Thymus (tissue), 11 donors: ENCODE measurements around the gene LAMB3. TPM values are rescaled to one million over a fixed set of nuclear protein-coding genes. Genes with fewer than 3 reads are reported as not detected.

Experiments used
- DNase-seq, 9 donors: peaks; one replicate each; pipeline ENCODE4 v3.0.0-alpha.2; 2013; ENCODE audit warnings: low spot score in 9 of 9, low read depth in 6 of 9, missing footprints in 1 of 9
- H3K27ac ChIP-seq, 2 donors: one replicate each; pipeline ENCODE4 v1.5.1; 2013; ENCODE audit warnings: control low read depth in 1 of 2, low read depth in 1 of 2, low read length in 1 of 2, mild to moderate bottlenecking in 1 of 2, moderate library complexity in 1 of 2
- H3K27me3 ChIP-seq, 2 donors: one replicate each; pipeline ENCODE4 v1.5.1; 2013; ENCODE audit warnings: low read length in 1 of 2; ENCODE audit not compliant: control insufficient read depth in 2 of 2, insufficient read depth in 1 of 2
- H3K36me3 ChIP-seq, 2 donors: one replicate each; pipeline ENCODE4 v1.5.1; 2013; ENCODE audit warnings: low read length in 1 of 2, mild to moderate bottlenecking in 1 of 2, moderate library complexity in 1 of 2; ENCODE audit not compliant: control insufficient read depth in 2 of 2, insufficient read depth in 2 of 2
- H3K4me1 ChIP-seq, 2 donors: one replicate each; pipeline ENCODE4 v1.5.1; 2013; ENCODE audit warnings: low read length in 2 of 2; ENCODE audit not compliant: control insufficient read depth in 2 of 2, insufficient read depth in 2 of 2
- H3K4me3 ChIP-seq, 2 donors: one replicate each; pipeline ENCODE4 v1.5.1; 2013; ENCODE audit warnings: low read length in 2 of 2, control low read depth in 1 of 2, mild to moderate bottlenecking in 1 of 2
- H3K9me3 ChIP-seq, 2 donors: one replicate each; pipeline ENCODE4 v1.5.1; 2013; ENCODE audit warnings: low read length in 1 of 2, mild to moderate bottlenecking in 1 of 2; ENCODE audit not compliant: control insufficient read depth in 2 of 2, insufficient read depth in 1 of 2
- WGBS: extraction: QIAGEN DNeasy Blood & Tissue Kit; methylation state at CpG from one replicate; pipeline ENCODE4 v1.1.7; 2013; 5-methylcytosine and 5-hydroxymethylcytosine counted together
- polyA plus RNA-seq: library from polyadenylated mRNA; stranded (reverse); fragments of 200-250 nt; gene quantifications from one replicate; pipeline ENCODE4 v1.2.3, GENCODE V29; 2013
- total RNA-seq: library from RNA; stranded (reverse); fragments of 120-200 nt; gene quantifications from one replicate; pipeline ENCODE4 v1.2.4, GENCODE V29; 2013
- donor health status: healthy.

The LAMB3 gene
- total and polyA plus RNA-seq, 2 donors, result 10.5 to 13.9 TPM

DNA sequence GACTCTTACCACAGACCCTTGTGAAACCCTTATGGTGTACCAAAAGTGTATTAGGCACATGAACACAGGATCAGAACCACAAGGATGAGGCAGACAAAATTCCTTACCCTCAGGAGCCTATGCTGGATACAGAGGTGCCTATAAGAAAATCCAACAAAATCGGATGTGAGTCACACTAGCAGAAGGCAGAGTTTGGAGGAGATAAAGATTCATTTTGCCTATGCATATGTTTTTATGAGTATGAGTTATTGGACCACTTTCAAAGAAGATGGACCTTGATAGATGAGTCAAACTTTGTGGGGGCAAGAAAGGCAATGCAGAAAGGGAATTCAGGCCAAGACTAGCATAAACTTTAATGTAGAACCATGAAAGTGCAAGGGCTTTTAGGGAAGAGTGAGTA lies 51.7 kb downstream of the LAMB3 start:
- 95% methylated on average over 1 of the region's 1 CpG for WGBS

GRCh38 chr1:209598227-209598626 lies 54.0 kb downstream of the LAMB3 start:
- Histone ChIP-seq H3K4me3 (no peak overlapping the region), H3K27me3 (peaks cover 0 to 2% of the 10 kb centered on the region in 2 donors), H3K4me1 (no peaks in the 10 kb centered on the region), H3K36me3 (no peaks in the 10 kb centered on the region), H3K9me3 (no peaks in the 10 kb centered on the region), H3K27ac (no peak overlapping the region)
- 93% methylated on average over 1 of the region's 1 CpG for WGBS
- DNase-seq, result no peak

More for the DNA sequence above, 51.7 kb downstream of the LAMB3 start:
- H3K27me3 ChIP-seq, result peaks cover 0 to under 1% of the 10 kb centered on the region in 2 donors
- no peak overlapping the region for H3K27ac ChIP-seq
- no peak for DNase-seq
- no peak overlapping the region for H3K4me3 ChIP-seq
- H3K36me3 ChIP-seq, result no peaks in the 10 kb centered on the region
- no peaks in the 10 kb centered on the region for H3K4me1 ChIP-seq
- H3K9me3 ChIP-seq, result no peaks in the 10 kb centered on the region

GRCh38 chr1:209597499-209597898 lies 54.7 kb downstream of the LAMB3 start:
- DNase-seq, result no peak
- H3K36me3 ChIP-seq, result no peaks in the 10 kb centered on the region
- H3K4me3 ChIP-seq, result no peak overlapping the region
- no peaks in the 10 kb centered on the region for H3K9me3 ChIP-seq
- 80% methylated on average over 2 of the region's 2 CpGs for WGBS
- H3K27me3 ChIP-seq, result peaks cover 0 to 2% of the 10 kb centered on the region in 2 donors
- no peaks in the 10 kb centered on the region for H3K4me1 ChIP-seq
- no peak overlapping the region for H3K27ac ChIP-seq

DNA sequence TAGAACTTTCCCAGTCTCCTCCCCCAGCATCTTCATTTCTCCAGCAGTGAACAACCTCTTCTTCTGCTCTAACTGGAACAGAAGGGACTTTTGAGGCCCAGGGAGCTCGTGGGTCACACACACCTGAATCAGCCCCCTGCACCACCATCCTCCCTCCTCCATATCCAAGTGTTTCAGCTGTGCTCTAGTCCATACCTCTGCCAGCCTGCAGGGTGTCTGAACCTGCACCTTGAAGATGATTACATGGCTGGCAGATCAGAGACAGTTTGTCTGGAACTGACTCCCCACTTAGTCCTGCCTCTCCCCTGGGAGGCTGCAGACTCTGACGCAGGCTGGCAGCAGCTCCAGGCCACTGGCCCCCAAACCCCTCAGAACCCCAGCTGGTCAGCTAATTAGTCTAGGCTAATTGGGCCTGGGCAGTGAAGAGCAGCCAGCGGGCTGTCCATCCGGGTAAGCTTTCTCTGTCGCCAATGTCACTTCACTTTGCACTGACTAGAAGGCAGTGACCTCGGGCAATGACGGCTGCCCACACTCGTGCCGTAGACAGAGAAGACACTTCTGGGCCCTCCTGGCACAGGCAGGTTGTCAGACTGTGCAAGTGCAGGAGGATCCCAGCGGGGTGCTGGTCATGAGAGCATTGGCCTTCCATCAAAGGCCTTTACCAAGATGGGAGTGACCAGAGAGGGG lies 56.5 kb downstream of the LAMB3 start:
- no peak overlapping the region for H3K4me3 ChIP-seq
- no peaks in the 10 kb centered on the region for H3K4me1 ChIP-seq
- DNase-seq, result no peak
- H3K27me3 ChIP-seq, result peaks cover 0 to 4% of the 10 kb centered on the region in 2 donors
- no peaks in the 10 kb centered on the region for H3K36me3 ChIP-seq
- H3K9me3 ChIP-seq, result no peaks in the 10 kb centered on the region
- H3K27ac ChIP-seq, result no peak overlapping the region
- 93% methylated on average over 10 of the region's 10 CpGs for WGBS

- Histone ChIP-seq H3K4me3 (no peak overlapping the region), H3K36me3 (no peaks in the 10 kb centered on the region), H3K4me1 (no peaks in the 10 kb centered on the region), H3K27me3 (peaks cover 0 to 7% of the 10 kb centered on the region in 2 donors), H3K27ac (no peak overlapping the region), H3K9me3 (no peaks in the 10 kb centered on the region)
- WGBS, result 90% methylated on average over 9 of the region's 9 CpGs
- DNase-seq, result no peak
Observed at GRCh38 chr1:209595028-209595427, 57.2 kb downstream of the LAMB3 start.

GRCh38 chr1:209594440-209594839 lies 57.8 kb downstream of the LAMB3 start:
- no peaks in the 10 kb centered on the region for H3K9me3 ChIP-seq
- H3K27ac ChIP-seq, result no peak overlapping the region
- H3K36me3 ChIP-seq, result no peaks in the 10 kb centered on the region
- H3K27me3 ChIP-seq, result peaks cover 0 to 9% of the 10 kb centered on the region in 2 donors
- no peaks in the 10 kb centered on the region for H3K4me1 ChIP-seq
- H3K4me3 ChIP-seq, result no peak overlapping the region
- no peak for DNase-seq
- WGBS, result 98% methylated on average over 1 of the region's 1 CpG

GRCh38 chr1:209593747-209594146 lies 58.5 kb downstream of the LAMB3 start:
- Histone ChIP-seq H3K27me3 (peaks cover 0 to 10% of the 10 kb centered on the region in 2 donors), H3K4me1 (no peaks in the 10 kb centered on the region), H3K9me3 (no peaks in the 10 kb centered on the region), H3K27ac (no peak overlapping the region), H3K36me3 (no peaks in the 10 kb centered on the region), H3K4me3 (no peak overlapping the region)
- WGBS, result 58% methylated on average over 2 of the region's 2 CpGs
- no peak for DNase-seq

DNA sequence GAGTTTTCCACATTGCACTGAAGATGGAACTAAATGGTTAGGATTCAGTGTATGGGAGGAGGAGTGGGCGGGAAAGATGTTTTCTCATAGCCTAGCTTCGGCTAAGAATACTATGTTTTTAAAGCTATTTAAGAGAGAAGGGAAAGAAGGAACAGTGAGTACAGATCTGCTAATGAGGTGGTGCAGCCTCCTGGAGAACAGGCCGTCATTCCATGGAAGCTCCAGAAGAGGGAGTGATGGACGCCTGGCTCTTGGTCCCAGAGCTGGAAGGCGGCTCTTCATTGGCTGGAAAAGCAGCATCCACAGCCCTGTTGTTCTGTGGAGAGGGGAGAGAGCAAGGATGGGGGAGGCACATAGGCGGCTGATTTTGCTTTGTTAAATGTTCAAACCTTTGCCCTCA lies 61.8 kb downstream of the LAMB3 start:
- no peaks in the 10 kb centered on the region for H3K9me3 ChIP-seq
- H3K27ac ChIP-seq, result no peak overlapping the region
- DNase-seq, result no peak
- H3K36me3 ChIP-seq, result no peaks in the 10 kb centered on the region
- 77% methylated on average over 6 of the region's 6 CpGs for WGBS
- no peak overlapping the region for H3K4me3 ChIP-seq
- peaks cover 11 to 26% of the 10 kb centered on the region in 2 donors for H3K27me3 ChIP-seq
- H3K4me1 ChIP-seq, result peaks cover 0 to 2% of the 10 kb centered on the region in 2 donors

GRCh38 chr1:209589863-209590262 lies 62.4 kb downstream of the LAMB3 start:
- H3K27ac ChIP-seq, result no peak overlapping the region
- H3K9me3 ChIP-seq, result no peaks in the 10 kb centered on the region
- WGBS, result 93% methylated on average over 6 of the region's 6 CpGs
- H3K4me3 ChIP-seq, result no peak overlapping the region
- DNase-seq, result no peak
- H3K36me3 ChIP-seq, result no peaks in the 10 kb centered on the region
- H3K4me1 ChIP-seq, result peaks cover 0 to 2% of the 10 kb centered on the region in 2 donors
- peaks cover 17 to 31% of the 10 kb centered on the region in 2 donors for H3K27me3 ChIP-seq
